Hippocampal formation (tissue), 2 donors: ENCODE data around the gene NRL.
"Not testable (repeated sequence)": the region's sequence is repeated elsewhere in the genome, so short reads cannot be mapped to it uniquely, and the experiment has no call there.

Experiments used
- DNase-seq, 2 donors: peaks; one replicate each; lab custom pipeline; 2025; lab: John Stamatoyannopoulos, UW

NRL gene

DNA sequence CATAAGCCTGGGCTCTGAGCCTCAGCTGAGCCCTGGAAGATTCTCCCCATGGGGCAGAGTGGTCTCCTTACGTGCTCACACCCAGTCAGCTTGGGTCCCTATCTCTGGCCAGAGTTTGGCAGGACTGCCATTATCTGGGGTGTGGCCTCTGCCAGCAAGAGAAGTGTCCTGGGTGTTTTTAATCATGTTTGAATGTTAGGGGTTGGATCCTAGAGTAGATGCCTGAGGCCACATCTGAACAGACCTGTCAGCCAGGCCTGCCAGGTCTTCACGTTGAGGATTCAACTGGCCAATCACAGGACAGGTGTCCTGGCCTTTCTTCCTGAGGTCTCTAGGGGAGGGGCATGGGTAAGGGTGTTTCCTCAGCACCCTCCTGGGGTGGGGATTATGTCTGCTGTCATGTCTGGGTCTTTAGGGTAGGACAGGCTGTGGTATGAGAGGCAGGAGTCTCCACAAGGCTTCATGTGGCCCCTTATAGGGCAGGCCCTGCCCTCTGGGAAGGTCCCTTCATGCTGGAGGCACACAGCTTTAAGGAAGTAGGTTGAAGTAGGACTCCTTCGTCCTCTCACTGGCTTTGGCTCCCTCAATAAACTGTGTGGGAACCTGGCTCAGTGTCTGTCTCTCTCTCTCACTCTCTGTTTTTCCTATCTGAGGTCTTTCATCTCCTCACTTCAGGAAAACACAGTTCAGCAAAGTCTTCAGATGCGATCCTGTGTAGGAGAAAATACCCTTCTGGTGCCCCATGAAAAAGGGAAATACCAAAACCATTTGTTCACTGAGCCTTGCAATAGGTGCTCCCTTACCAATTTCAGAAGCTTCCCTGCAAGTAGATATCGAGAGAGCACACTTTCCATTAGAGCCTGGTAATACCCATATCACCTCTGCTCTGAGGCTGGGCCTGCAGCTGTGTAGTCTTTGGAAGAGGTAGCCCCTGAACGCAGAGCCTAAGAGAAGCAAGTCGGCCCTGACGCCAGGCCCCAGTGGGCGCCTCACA lies 9.0 kb upstream of the NRL start:
- no peak for DNase-seq

DNA sequence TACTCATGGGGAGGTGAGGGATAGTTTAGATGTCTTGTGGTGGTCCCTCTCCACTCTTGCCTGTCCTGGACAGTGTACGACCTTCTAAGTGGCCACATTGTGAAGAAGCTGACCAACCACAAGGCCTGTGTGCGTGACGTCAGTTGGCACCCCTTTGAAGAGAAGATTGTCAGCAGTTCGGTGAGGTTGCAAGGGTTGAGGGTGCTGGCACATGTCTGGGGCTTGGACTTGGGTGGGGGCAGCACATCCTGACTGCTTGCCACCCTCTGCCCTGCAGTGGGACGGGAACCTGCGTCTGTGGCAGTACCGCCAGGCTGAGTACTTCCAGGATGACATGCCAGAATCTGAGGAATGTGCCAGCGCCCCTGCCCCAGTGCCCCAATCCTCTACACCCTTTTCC lies 8.1 kb upstream of the NRL start:
- no peak for DNase-seq

DNA sequence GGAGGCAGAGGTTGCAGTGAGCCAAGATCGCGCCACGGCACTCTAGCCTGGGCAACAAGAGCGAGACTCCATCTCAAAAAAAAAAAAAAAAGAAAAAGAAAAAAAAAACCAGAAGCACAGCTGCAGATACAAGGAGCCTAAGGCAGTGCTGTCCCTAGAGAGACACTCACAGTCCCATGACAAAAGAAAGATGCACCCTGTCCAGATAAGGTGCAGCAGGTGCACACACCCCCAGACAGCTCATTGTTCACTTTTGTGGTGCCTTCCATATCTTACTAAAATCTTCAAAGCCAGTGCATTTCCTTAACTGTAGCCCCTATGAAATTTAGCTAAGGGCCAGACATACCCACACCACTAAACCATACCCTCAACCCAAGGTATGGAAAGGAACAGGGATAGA lies 7.7 kb upstream of the NRL start:
- DNase-seq = no peak

DNA sequence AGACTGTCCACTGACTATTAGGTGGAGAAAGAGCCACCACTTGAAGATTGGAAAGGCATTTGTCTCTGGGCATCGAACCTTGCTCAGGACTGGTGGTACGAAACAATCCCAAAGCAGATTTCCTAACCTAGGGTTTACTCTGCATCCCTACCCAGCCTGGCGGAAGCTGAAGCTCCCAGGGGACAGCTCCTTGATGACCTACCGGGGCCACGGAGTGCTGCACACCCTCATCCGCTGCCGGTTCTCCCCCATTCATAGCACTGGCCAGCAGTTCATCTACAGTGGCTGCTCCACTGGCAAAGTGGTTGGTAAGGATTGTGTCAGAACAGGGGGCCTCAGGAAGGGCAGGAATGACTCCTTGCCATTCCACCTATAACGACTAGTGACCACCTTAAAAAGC lies 6.5 kb upstream of the NRL start:
- no peak for DNase-seq

DNA sequence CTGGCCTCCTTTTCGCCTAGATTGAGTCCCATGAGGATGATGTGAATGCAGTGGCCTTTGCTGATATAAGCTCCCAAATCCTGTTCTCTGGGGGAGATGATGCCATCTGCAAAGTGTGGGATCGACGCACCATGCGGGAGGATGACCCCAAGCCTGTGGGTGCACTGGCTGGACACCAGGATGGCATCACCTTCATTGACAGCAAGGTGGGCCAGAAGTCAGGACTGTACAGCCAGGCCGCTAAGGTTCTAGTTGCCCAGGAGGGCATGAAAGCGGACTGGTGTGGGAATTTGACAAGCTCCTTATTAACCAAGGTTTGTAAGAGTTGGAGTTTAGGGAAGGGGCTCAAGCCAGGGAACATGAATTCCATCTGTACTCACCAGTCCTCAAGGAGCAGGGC lies 4.9 kb upstream of the NRL start:
- DNase-seq = no peak

GRCh38 chr14:24117179-24117578 lies 2.4 kb upstream of the NRL start:
- DNase-seq = no peak

DNA sequence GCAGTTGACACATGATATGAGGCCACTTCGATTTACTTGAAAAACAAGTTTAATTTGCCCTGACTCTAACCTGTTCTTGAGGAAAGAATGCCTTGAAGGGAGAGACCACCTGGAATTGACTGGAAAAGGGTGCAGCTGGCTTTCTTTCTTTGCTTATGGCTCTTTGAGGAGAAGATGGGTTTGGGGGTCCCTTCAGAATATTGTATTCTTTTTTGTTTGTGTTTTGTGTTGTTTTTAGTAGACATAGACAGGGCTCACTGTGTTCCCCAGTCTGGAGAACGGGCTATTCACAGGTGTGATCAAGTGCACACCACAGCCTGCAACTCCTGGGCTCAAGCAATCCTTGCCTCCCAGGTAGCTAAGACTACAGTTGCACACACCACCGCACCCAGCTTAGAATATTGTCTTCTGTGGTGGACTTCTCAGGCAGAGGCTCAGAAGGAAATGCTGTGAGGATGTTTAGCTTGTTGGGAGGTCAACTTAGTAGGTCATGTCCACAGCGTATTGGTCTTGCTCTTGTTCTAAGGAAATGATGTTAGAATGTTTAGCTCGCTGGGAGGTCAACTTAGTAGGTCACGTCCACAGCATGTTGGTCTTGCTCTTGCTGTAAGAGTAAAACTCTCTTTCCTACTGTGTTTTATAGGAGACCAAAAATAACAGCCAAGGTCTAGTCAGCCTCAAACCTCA lies 1.5 kb upstream of the NRL start:
- no peak for DNase-seq

DNA sequence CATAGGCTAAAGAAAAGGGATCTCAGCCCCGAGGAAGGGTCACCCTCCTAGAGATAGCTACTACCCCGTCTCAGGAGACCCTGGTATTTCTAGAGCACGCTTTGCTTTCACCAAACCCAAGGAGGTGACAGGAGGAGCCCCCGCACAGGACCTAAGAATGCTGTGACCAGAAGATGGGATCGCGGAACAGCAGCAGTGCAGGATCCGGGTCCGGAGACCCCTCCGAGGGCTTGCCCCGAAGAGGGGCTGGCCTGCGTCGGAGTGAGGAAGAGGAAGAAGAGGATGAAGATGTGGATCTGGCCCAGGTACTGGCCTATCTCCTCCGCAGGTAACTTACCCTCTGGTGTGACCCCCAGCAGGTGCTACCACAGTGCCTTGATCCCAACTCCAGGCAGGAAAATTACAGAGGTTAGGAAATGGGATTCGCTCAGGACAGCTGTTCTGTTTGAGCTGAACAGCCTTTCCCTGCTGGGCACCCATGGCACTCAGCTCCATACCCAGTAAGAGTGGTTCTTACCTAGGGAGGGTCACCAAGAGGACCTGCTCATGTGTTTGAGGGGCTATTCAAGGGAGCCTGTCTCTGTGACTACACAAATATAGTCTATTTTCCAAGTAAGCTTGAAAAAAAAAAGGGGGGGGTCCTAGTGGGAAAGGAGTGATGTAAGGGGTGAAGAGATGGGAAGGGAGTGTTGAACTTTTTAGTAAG lies 826 bp upstream of the NRL start:
- DNase-seq = no peak

DNA sequence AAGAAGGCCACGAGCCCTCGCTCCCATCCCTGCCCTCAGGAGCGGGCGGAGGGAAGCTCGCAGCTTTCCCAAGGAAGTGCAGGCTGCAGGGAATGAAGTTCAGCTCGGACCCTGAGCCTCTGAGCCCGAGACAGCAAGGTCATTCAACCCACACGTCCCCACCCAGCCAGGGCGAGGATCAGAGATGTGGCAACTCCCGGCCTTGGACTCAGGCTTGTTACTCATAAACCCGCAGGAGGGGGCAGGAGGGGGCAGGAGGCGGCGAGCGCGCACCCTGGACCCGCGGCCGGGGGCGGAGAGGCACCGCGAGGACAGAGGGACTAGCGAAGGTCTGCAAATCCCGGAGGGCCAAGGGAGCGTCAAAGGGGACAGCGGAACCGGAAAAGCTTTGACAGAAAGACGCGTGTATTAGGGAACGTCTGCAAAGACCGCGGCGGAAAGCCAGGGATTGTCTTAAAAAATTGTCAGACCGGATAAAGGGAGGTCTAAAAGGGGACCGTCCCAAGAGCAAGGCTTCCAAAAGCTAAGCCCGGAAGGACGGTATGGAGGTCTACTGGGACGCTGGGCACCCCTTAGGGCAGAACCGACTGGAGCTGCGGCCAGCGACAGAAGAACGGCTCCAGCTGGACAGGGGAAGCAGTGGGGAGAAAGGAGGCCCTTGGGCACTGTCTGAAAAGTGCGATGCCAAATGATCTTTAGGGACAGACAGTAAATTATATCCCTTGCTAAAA lies 783 bp downstream of the NRL start:
- DNase-seq = peak; percentile 80 to 87

DNA sequence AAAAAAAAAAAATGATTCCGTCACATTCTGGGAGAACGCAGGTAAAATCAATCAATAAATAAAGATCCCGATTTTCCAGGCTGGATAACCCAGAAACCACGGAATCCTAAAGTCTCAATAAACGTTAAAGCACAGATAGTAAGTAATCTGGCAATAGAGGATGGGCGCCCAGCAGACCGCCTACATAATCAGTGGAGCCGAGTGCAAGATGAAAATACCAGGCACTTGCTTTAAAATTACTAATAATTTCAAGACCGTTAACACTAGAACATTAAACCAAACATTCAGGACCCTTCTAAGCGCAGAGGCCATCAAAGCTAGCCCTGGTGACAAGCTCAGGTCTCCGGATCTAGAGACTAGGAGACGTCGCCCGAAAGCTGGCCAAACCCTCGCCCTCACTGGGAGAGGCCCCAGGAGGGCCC lies 1.4 kb downstream of the NRL start:
- DNase-seq = no peak

DNA sequence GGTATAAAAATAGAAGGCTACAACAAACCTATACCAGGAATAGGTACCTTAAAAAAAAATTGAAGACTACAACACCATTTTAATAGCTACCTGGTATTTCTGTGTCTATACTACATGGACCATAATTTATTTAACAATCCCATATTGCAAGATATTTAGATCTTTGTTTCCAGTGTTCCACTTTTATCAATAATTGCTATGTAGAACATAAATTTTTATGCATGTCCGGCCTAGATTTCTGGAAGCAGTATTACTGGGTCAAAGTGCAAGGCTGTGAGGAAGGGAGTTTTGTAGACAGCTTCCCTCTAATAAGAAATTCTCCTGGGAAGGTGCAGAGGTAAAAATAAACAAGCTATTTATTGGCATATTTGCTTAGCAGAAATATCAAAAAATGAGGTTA lies 4.2 kb downstream of the NRL start:
- DNase-seq = no peak

DNA sequence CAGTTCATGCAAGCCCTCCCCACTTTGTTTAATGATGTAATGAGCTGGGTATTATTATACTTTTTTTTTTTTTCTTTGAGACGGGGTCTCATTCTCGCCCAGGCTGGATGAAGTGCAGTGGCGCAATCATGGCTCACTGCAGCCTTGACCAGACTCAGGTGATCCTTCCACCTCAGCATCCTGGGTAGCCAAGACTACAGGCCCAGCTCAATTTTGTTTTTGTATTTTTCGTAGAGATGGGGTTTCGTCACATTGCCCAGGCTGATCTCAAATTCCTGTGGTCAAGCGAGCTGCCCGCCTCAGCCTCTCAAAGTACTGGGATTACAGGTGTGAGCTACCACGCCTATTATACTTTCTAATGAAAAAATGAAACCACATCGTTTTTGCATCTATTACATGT lies 4.7 kb downstream of the NRL start:
- no peak for DNase-seq

GRCh38 chr14:24108336-24108874 lies 6.3 kb downstream of the NRL start:
- DNase-seq = no peak

DNA sequence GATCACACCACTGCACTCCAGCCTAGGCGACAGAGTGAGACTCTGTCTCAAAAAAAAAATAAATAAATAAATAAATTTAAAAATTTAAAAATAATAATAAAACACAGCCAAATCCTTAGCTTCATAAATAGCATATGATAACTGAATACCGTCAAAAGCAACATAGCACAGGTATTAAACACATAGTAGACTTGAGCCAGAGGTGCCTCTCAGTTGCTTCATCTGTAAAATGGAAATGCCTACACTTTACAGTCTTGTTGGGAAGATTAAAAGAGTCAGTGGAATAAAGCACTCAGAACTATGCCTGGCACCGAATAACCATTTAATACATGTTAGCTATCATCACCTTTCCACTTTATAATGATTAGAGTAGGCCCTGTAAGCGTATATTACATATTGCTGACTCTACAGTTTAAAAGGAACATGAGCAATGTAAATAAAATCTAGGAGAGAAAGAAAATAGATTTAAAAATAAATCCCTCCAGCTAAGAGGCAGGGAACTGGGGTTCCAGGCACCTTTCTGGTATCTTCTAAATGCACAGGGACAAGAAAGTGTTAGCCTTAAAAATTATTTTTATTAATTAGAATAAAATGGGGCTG lies 8.0 kb downstream of the NRL start:
- no peak for DNase-seq

DNA sequence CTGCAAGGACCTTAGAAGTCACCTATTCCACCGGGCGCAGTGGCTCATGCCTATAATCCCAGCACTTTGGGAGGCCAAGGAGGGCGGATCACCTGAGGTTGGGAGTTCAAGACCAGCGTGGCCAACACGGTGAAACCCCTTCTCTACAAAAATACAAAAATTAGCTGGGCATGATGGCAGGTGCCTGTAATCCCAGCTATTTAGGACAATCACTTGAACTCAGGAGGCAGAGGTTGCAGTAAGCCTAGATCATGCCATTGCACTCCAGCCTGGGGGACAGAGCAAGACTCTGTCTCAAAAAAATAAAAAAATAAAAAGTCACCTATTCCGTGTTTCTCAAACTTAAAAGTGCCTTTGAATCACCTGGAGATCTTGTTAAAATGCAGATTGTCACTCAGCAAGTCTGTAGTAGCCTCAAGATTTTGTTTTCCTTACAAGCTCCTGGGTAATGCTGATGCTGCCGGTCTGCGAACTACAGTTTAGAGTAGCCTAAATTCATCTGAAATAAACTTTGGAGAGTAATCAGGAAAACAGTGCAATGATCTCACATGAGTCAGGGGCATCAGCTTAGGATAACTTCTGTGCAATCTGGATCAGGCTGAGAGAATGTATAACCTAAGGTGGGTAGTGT lies 9.0 kb downstream of the NRL start:
- DNase-seq = not testable (repeated sequence)

DNA sequence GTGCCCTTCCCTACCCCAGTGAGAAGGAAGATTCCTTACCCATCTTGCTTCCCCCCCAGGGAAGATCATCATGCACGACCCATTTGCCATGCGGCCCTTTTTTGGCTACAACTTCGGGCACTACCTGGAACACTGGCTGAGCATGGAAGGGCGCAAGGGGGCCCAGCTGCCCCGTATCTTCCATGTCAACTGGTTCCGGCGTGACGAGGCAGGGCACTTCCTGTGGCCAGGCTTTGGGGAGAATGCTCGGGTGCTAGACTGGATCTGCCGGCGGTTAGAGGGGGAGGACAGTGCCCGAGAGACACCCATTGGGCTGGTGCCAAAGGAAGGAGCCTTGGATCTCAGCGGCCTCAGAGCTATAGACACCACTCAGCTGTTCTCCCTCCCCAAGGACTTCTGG lies 11.3 kb downstream of the NRL start:
- no peak for DNase-seq

DNA sequence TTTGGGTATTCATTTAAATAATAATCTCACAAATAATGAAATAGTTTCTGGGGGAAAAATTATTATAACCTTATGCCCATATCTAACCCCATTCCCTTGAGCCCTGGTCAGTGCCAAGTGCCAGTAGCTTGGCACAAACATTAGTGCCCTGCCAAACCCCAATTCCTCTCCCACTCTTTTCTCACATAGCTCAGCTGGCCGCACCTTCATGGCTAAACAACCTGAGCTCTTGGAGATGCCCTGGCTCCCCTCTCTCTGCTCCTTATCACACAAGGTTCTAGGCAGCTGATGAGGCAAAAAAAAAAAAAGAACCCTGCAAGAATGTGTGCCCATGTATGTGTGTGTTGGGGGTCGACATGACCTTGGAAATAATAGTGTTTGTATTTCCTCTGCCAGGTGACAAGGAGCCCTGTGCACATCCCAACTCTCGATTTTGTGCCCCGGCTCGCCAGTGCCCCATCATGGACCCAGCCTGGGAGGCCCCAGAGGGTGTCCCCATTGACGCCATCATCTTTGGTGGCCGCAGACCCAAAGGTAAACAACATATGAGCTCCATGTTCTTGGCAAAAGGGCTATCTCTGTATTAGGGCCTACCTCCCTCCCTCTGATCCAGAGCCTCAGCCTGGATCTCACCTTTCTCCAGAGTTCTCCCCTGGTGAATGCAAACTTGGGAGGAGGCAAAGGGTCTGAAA lies 12.2 kb downstream of the NRL start:
- no peak for DNase-seq

- DNase-seq = no peak
These were observed 13.7 kb downstream of the NRL start for GRCh38 chr14:24100982-24101494.

- no peak for DNase-seq
These were observed 14.4 kb downstream of the NRL start for GRCh38 chr14:24100197-24100981.
